ENCODE measurements around the gene ACER3.
"Not testable (repeated sequence)": the region's sequence is repeated elsewhere in the genome, so short reads cannot be mapped to it uniquely, and the experiment has no call there.

Gene ACER3

GRCh38 chr11:77042111-77042726 lies 181.5 kb downstream of the ACER3 start:
- DNase-seq: no peak

GRCh38 chr11:77044356-77044755 lies 183.6 kb downstream of the ACER3 start:
- no peak for DNase-seq

GRCh38 chr11:77044886-77045285 lies 184.2 kb downstream of the ACER3 start:
- DNase-seq: no peak

GRCh38 chr11:77046060-77046501 lies 185.4 kb downstream of the ACER3 start:
- no peak for DNase-seq

GRCh38 chr11:77047007-77047927 lies 186.5 kb downstream of the ACER3 start:
- peak; percentile 95 for DNase-seq

GRCh38 chr11:77047928-77048446 lies 187.3 kb downstream of the ACER3 start:
- DNase-seq: not testable (repeated sequence)

- DNase-seq: no peak
These were observed 188.3 kb downstream of the ACER3 start for GRCh38 chr11:77049026-77049425.

- no peak for DNase-seq
These were observed 190.8 kb downstream of the ACER3 start for GRCh38 chr11:77051511-77051910.

- DNase-seq: no peak
These were observed 191.8 kb downstream of the ACER3 start for GRCh38 chr11:77052518-77052917.

GRCh38 chr11:77053217-77054015 lies 192.7 kb downstream of the ACER3 start:
- DNase-seq: no peak

- no peak for DNase-seq
These were observed 193.4 kb downstream of the ACER3 start for GRCh38 chr11:77054084-77054483.

GRCh38 chr11:77055101-77055561 lies 194.4 kb downstream of the ACER3 start:
- no peak for DNase-seq

- no peak for DNase-seq
These were observed 195.2 kb downstream of the ACER3 start for GRCh38 chr11:77055913-77056312.

- no peak for DNase-seq
These were observed 196.2 kb downstream of the ACER3 start for GRCh38 chr11:77056814-77057402.

GRCh38 chr11:77057938-77058474 lies 197.3 kb downstream of the ACER3 start:
- no peak for DNase-seq

GRCh38 chr11:77058900-77059299 lies 198.2 kb downstream of the ACER3 start:
- no peak for DNase-seq

GRCh38 chr11:77059806-77060205 lies 199.1 kb downstream of the ACER3 start:
- no peak for DNase-seq

- no peak for DNase-seq
These were observed 199.5 kb downstream of the ACER3 start for GRCh38 chr11:77060234-77060633.

GRCh38 chr11:77061258-77061657 lies 200.5 kb downstream of the ACER3 start:
- not testable (repeated sequence) for DNase-seq

- no peak for DNase-seq
These were observed 202.2 kb downstream of the ACER3 start for GRCh38 chr11:77062924-77063323.

GRCh38 chr11:77063407-77063806 lies 202.7 kb downstream of the ACER3 start:
- DNase-seq: no peak

- no peak for DNase-seq
These were observed 203.1 kb downstream of the ACER3 start for GRCh38 chr11:77063861-77064260.
